Effector memory CD8-positive, alpha-beta T cell (primary cell): ENCODE results near the gene SERF2.
A peak's percentile ranks its signal among the peaks of the same experiment; 100 is the strongest.
"Not testable (repeated sequence)": the region's sequence is repeated elsewhere in the genome, so short reads cannot be mapped to it uniquely, and the experiment has no call there.

Source experiments
- ATAC-seq: fragments of 150-1000 bp; cut with Tn5 transposase; replicated peaks from 2 replicates; pipeline ENCODE4 v1.10.0; 2021; ENCODE audit warnings: mild to moderate bottlenecking, moderate library complexity
- DNase-seq, 3 experiments: peaks; one replicate each; pipeline ENCODE4 v3.0.0; 2021
- H3K27ac Mint-ChIP-seq, 2 donors: one replicate each; pipeline ENCODE4 v1.8.0; 2022; ENCODE audit warnings: mild to moderate bottlenecking in 2 of 2, mixed read lengths in 2 of 2, moderate library complexity in 2 of 2
- H3K27me3 Mint-ChIP-seq, 2 donors: one replicate each; pipeline ENCODE4 v1.8.0; 2022; ENCODE audit warnings: mixed read lengths in 2 of 2
- H3K36me3 Mint-ChIP-seq: one replicate; pipeline ENCODE4 v1.8.0; 2022; ENCODE audit warnings: mild to moderate bottlenecking, moderate library complexity, mixed read lengths; ENCODE audit not compliant: insufficient read depth
- H3K4me1 Mint-ChIP-seq, 2 donors: one replicate each; pipeline ENCODE4 v1.8.0; 2022; ENCODE audit warnings: low read depth in 2 of 2, mixed read lengths in 2 of 2
- H3K4me3 Mint-ChIP-seq, 2 donors: one replicate each; pipeline ENCODE4 v1.8.0; 2022; ENCODE audit warnings: mild to moderate bottlenecking in 2 of 2, mixed read lengths in 2 of 2, moderate library complexity in 2 of 2
- H3K9me3 Mint-ChIP-seq, 2 donors: one replicate each; pipeline ENCODE4 v1.8.0; 2022; ENCODE audit warnings: mixed read lengths in 2 of 2

The SERF2 gene

GRCh38 chr15:43799209-43799944 lies 7.3 kb downstream of the SERF2 start:
- DNase-seq (no peak), ATAC-seq (no peak)
- Mint-ChIP-seq H3K27ac (peak overlapping the region; percentile 93 to 96), H3K36me3 (peaks cover 68% of the 10 kb centered on the region), H3K4me1 (peaks cover 41 to 51% of the 10 kb centered on the region in 2 donors), H3K4me3 (peak overlapping the region; percentile 10 to 98), H3K27me3 (no peaks in the 10 kb centered on the region), H3K9me3 (no peaks in the 10 kb centered on the region)

DNA sequence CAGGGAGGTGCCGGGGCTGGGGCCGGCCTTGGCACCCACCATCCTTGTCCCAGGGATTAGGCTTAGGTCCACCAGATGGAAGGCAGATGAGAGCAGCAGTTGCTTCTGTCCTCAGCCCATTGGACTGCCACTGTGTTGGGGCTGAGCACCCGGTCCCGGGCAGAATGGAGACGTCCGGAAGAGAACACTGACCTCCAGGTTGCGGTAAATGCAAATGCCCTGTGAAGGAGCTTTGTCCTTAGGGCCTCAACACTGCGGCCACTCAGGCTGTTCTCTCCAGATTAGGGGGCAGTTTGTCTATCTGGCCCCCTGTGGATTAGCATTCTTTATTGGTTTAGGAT lies 7.8 kb downstream of the SERF2 start, which contains the start of gene SERINC4:
Gene SERINC4 (minus strand): TSS at position 276 of the 341 bp plus-strand sequence. CDS start 234 bp downstream, at position 42.
- Mint-ChIP-seq H3K36me3 (peaks cover 70% of the 10 kb centered on the region), H3K27me3 (no peaks in the 10 kb centered on the region), H3K9me3 (no peaks in the 10 kb centered on the region), H3K4me3 (peak within 1 kb of the TSS; percentile 98 to 99), H3K27ac (peak within 1 kb of the TSS; percentile 93 to 96), H3K4me1 (peaks cover 37 to 46% of the 10 kb centered on the region in 2 donors)
- DNase-seq (no peak), ATAC-seq (no peak)

DNA sequence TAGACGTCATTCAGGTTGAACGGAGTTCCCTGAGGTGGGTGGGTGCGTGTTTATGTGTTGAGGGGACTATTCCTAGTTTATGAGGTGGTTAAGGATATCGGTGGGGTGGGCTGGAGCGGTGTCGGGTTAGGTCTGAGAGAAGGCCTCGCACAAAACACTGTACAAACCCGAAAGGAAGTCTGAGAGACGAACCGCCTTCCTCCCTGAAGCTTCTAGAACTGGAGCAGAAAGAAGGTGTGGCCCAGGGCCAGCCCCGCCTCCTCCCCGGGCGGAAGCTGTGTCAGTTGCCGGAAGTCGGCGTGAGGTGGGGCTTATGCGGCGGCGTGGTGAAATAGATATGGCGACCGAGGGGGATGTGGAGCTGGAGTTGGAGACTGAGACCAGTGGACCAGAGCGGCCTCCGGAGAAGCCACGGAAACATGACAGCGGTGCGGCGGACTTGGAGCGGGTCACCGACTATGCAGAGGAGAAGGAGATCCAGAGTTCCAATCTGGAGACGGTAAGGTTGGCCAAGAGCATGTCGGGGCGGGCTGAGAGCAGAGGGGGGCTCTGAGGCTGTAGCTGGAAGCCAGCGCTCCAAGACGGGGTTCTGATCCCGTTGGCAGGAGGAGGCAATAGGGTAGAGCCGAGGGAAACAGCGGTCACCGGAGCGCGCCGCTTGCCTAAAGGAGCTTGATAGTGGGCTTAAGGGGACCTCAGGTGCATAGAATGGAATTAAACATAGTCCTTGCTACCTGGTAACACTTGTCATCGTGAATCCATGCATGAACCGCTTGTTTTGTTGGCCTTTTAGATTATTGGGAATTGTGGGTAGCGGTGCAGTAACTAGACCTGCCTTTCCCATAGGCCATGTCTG lies 8.4 kb downstream of the SERF2 start, which contains the start of gene HYPK:
Gene HYPK (plus strand): TSS at position 314 of the 856 bp plus-strand sequence. CDS start 24 bp downstream, at position 338.
- Mint-ChIP-seq H3K9me3 (no peaks in the 10 kb centered on the region), H3K4me3 (peak within 1 kb of the TSS; percentile 98 to 99)

GRCh38 chr15:43802676-43803075 lies 10.6 kb downstream of the SERF2 start:
- Mint-ChIP-seq H3K4me1 (peaks cover 24 to 25% of the 10 kb centered on the region in 2 donors), H3K36me3 (peaks cover 70% of the 10 kb centered on the region)
- H3K4me3 Mint-ChIP-seq, DNase-seq, H3K27ac Mint-ChIP-seq, H3K9me3 Mint-ChIP-seq, H3K27me3 Mint-ChIP-seq, ATAC-seq: not testable (repeated sequence)

More for the DNA sequence above, 8.4 kb downstream of the SERF2 start, which contains the start of gene HYPK:
- peaks cover 32 to 40% of the 10 kb centered on the region in 2 donors for H3K4me1 Mint-ChIP-seq
- ATAC-seq = peak; percentile 99
- peaks cover 71% of the 10 kb centered on the region for H3K36me3 Mint-ChIP-seq
- H3K27ac Mint-ChIP-seq = peak within 1 kb of the TSS; percentile 93 to 96
- peak; percentile 89 to 91 (median 91) for DNase-seq
- H3K27me3 Mint-ChIP-seq = no peaks in the 10 kb centered on the region

DNA sequence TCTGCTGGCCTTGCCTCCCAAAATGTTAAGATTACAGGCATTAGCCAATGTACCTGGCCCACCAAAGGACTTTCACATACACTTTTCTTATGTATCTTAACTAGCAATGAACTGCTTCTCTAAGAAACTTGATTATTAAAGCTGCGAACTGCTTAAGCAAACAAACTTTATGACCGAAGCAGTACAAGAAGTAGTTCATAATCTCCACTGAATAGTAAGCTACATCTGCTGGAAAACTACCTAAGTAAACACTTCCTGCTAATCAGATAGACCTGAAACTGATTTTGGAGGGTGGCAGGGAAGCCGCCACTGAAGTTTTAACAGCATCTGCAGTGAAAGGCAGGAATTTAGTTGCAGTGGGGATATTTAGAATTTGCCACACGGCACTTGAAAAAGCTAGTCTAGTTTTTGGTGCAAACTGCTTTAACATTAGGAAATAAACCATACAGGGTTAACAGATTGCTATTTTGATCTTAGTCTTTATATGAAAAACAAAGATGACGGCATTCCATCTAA lies 16.4 kb downstream of the SERF2 start:
- no peak for ATAC-seq
- Mint-ChIP-seq H3K4me1 (no peaks in the 10 kb centered on the region), H3K36me3 (peaks cover 87% of the 10 kb centered on the region), H3K27me3 (no peaks in the 10 kb centered on the region), H3K9me3 (no peaks in the 10 kb centered on the region), H3K4me3 (no peak overlapping the region), H3K27ac (no peak overlapping the region)
- DNase-seq = no peak

- peaks cover 87% of the 10 kb centered on the region for H3K36me3 Mint-ChIP-seq
Observed at GRCh38 chr15:43808960-43809678, 17.0 kb downstream of the SERF2 start.

DNA sequence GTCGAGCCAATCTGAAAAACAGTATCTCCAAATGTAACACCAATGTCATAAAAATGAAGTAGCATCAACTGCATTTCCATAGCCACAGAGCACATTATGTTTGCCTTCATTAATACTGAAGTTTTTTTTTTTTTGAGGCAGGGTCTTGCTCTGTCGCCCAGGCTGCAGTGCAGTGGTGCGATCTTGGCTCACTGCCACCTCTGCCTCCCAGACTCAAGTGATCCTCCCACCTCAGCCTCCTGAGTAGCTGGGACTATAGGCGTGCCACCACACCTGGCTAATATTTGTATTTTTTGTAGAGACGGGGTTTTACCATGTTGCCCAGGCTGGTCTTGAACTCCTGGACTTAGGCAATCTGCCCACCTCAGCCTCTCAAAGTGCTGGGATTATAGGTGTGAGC lies 22.9 kb downstream of the SERF2 start:
- not testable (repeated sequence) for H3K9me3 Mint-ChIP-seq, ATAC-seq, H3K27me3 Mint-ChIP-seq, DNase-seq, H3K4me3 Mint-ChIP-seq, H3K4me1 Mint-ChIP-seq, H3K27ac Mint-ChIP-seq
- H3K36me3 Mint-ChIP-seq = peaks cover 75% of the 10 kb centered on the region

More at GRCh38 chr15:43808960-43809678, 17.0 kb downstream of the SERF2 start:
- Mint-ChIP-seq H3K27me3 (no peaks in the 10 kb centered on the region), H3K27ac (no peak overlapping the region), H3K9me3 (no peaks in the 10 kb centered on the region), H3K4me3 (no peak overlapping the region), H3K4me1 (no peaks in the 10 kb centered on the region)
- peak; percentile 51 for ATAC-seq
- DNase-seq = no peak

DNA sequence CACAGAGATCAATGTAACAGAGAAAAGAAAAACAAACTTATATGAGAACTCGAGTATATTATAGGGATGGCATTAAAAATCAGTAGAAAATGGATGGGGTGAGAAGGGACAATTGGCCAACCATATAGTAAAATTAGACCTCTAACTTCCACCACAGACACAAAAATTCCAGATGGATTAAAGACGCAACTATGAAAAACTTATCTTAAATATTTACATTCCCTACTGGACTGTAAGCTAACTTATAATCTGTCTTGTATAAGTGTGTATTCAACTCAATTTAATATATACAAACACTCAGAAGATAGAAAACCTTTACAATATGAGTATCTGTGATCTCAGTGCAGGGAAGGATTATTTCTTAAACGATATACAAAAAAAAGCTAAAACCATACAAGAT lies 29.4 kb downstream of the SERF2 start:
- H3K4me3 Mint-ChIP-seq = peak overlapping the region; percentile 17 to 19
- no peaks in the 10 kb centered on the region for H3K27me3 Mint-ChIP-seq
- ATAC-seq (no peak), DNase-seq (no peak)
- peak overlapping the region in 1 of 2 donors; percentile 36 for H3K27ac Mint-ChIP-seq
- H3K4me1 Mint-ChIP-seq = peaks cover 10 to 28% of the 10 kb centered on the region in 2 donors
- H3K36me3 Mint-ChIP-seq = peaks cover 30% of the 10 kb centered on the region
- H3K9me3 Mint-ChIP-seq = no peaks in the 10 kb centered on the region

DNA sequence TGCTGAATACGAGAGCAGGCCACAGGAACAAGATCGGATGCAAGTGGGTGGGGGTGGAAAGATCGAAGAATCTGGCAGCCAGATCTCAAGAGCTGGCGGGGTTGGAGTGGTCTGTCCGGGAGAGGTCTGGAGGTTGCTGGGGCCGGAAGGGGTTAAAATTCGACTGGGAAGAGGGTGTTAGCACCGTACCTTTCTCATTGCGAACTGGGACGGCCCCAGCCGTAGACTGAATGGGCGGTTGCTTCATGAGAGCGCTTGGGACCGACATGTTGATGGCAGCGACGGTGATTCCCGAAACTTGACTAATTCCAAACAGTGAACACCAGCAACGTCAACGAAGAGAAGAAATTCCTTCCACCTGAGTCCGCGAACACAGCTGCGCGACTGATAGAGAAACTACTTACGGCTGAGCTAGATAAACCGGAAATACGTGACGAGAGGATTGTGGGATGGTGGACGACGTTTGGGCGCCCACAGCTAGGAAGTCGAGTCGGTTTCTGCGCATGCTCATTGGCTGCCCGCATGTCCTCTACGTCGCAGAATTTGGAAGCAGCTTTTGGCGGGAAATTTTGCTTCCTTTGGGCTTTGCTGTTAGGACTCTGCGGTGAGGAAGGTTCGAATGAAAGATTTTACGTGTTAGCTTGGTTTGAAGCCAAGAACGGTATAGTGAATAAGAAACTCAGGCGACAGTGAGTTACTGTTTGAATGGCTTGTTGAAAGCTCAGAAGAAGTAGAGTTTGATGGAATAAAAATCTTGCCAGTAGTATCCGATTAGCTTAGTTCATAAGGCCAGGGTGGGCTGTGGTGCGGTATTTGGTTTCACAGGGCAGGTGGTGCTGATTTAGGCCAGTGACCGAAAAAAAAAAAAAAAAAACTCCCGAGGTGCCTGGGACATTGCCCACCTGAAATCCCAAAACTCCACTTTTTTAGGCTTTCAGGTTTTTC lies 32.5 kb downstream of the SERF2 start, which contains the start of gene MFAP1:
Gene MFAP1 (minus strand): TSS at position 389 of the 945 bp plus-strand sequence. CDS start 121 bp downstream, at position 268.
- Mint-ChIP-seq H3K27ac (peak within 1 kb of the TSS; percentile 96 to 99), H3K4me1 (peaks cover 29 to 45% of the 10 kb centered on the region in 2 donors), H3K36me3 (peaks cover 21% of the 10 kb centered on the region), H3K4me3 (peak within 1 kb of the TSS; percentile 98 to 99), H3K27me3 (no peaks in the 10 kb centered on the region), H3K9me3 (no peaks in the 10 kb centered on the region)
- DNase-seq (peak; percentile 83 to 88 (median 85)), ATAC-seq (peak; percentile 88)

DNA sequence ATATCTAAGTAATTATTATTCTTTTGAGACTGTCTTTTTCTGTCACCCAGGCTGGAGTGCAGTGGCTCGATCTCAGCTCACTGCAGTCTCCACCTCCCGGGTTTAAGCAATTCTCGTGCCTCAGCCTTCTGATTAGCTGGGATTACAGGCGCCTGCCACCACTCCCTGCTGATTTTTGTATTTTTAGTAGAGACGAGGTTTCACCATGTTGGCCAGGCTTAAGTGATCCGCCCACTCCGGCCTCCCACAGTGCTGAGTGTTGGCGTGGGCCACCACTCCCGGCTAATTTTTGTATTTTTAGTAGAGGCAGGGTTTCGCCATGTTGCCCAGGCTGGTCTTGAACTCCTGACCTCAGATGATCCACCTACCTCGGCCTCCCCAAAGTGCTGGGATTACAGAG lies 33.2 kb downstream of the SERF2 start:
- H3K36me3 Mint-ChIP-seq = peaks cover 21% of the 10 kb centered on the region
- not testable (repeated sequence) for ATAC-seq, H3K9me3 Mint-ChIP-seq, DNase-seq, H3K27me3 Mint-ChIP-seq
- H3K4me3 Mint-ChIP-seq = peak overlapping the region; percentile 98 to 99
- H3K27ac Mint-ChIP-seq = peak overlapping the region in 1 of 2 donors; percentile 75
- H3K4me1 Mint-ChIP-seq = peaks cover 31 to 51% of the 10 kb centered on the region in 2 donors

- no peak for ATAC-seq
- H3K27me3 Mint-ChIP-seq = no peaks in the 10 kb centered on the region
- H3K36me3 Mint-ChIP-seq = peaks cover 19% of the 10 kb centered on the region
- peak overlapping the region; percentile 98 to 99 for H3K4me3 Mint-ChIP-seq
- H3K4me1 Mint-ChIP-seq = peaks cover 31 to 51% of the 10 kb centered on the region in 2 donors
- no peaks in the 10 kb centered on the region for H3K9me3 Mint-ChIP-seq
- no peak for DNase-seq
- peak overlapping the region; percentile 93 to 96 for H3K27ac Mint-ChIP-seq
Observed at GRCh38 chr15:43826029-43826507, 33.9 kb downstream of the SERF2 start.
